DMS153 (cell line): ENCODE results near the gene HYOU1.
"Not testable (repeated sequence)": the region's sequence is repeated elsewhere in the genome, so short reads cannot be mapped to it uniquely, and the experiment has no call there.

Experiments
- DNase-seq: peaks from one replicate; lab custom pipeline; 2025; lab: John Stamatoyannopoulos, UW

HYOU1 gene

DNA sequence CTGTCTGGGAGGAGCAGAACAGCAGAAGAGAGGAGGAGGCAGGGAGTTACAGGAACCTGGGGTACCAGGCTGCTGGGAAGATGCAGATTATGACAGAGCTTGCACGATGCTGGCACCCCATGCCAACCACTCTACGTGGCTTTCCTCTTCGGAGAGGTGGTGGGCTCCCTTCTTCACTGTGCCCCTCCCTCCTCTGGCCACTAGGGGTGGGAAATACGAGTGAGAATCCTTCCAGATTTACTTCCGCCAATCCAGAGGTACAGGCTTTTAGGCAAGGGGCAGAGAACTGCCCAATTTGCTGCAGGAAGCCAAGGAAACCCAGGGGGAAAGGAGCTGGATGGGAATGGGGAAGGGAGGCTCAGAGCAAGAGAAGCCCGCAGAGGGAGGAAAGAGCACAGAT, 12.3 kb downstream of the HYOU1 start:
- no peak for DNase-seq

DNA sequence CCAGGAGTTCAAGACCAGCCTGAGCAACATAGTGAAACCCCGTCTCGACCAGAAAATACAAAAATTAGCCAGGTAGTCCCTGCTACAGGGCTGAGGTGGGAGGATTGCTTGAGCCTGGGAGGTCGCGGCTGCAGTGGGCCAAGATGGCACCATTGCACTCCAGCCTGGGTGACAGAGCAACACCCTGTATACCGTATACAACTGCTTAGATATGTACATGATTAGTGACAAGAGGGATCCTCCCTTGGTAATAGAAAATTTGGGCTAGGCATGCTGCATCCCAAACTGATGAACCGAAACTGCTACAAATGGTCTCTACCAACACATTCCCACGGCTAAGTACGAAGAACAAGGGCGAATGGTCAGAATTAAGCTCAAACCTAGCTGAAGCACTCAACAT, 14.1 kb downstream of the HYOU1 start:
- no peak for DNase-seq

DNA sequence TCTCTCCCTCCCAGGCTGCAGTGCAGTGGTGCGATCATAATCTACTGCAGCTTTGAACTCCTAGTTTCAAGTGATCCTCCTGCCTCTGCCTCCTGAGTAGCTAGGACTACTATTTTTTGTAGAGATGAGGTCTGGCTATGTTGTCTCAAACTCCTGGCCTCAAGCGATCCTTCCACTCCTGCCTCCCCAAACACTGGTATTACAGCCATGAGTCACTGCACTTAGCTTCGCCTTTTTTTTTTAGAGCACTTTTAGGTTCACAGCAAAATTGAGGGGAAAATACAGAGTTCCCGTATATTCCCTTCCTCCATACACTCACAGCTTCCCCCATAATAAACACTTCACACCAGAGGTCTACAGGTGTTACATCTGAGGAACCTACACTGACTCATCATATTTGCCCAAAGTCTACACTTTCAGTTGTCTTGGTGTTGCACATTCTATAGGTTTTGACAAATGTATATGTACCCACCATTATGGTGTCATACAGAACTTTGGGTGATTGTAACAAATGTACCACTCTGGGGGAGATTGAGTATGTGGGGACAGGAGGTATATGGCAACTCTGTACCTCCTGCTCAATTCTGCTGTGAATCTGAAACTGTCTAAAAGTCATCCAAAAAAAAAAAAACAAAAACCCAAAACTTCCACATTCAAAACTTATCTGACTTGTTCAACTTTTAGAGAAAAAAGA, 15.0 kb downstream of the HYOU1 start:
- DNase-seq, result no peak

- DNase-seq, result not testable (repeated sequence)
Measured at GRCh38 chr11:119039471-119039870, 17.5 kb downstream of the HYOU1 start.

DNA sequence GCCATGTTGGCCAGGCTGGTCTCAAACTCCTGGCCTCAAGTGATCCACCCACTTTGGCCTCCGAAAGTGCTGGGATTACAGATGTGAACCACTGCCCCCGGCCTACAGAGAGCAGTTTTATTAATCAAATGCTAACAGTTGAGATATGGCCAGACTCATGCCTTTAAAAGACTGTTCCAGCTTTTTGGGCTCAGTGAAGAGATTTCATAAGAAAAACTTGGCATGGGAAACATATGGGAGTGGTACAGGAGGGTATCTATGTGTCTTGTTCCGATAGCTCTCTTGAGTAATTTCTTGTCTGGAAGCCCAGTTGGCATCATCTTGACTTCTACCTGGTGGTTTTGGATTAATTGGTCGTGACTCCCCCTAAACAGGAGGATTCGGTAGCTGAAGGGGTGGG, 18.1 kb downstream of the HYOU1 start:
- no peak for DNase-seq

DNA sequence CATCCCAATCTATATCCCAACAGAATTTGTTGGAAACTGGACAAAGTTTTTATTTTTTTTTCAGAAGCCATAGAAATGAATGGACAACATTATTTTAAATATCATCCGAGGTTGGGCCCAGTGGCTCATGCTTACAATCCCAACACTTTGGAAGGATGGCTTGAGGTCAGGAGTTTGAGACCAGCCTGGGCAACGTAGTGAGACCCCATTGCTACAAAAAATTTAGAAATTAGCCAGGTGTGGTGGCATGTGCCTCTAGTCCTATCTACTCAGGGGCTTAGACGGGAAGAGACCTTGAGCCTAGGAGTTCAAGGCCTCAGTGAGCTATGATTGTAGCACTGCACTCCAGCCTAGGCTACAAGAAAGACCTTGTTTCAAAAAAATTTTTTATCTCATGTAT, 22.2 kb downstream of the HYOU1 start:
- no peak for DNase-seq

GRCh38 chr11:119033421-119033820, 23.6 kb downstream of the HYOU1 start:
- DNase-seq, result not testable (repeated sequence)

- no peak for DNase-seq
Measured at GRCh38 chr11:119031912-119032280, 25.1 kb downstream of the HYOU1 start.

GRCh38 chr11:119030329-119031047, 26.5 kb downstream of the HYOU1 start, which contains the start of gene SLC37A4:
Gene SLC37A4, minus strand, starts transcription at chr11:119030877.
- DNase-seq, result peak; percentile 96

DNA sequence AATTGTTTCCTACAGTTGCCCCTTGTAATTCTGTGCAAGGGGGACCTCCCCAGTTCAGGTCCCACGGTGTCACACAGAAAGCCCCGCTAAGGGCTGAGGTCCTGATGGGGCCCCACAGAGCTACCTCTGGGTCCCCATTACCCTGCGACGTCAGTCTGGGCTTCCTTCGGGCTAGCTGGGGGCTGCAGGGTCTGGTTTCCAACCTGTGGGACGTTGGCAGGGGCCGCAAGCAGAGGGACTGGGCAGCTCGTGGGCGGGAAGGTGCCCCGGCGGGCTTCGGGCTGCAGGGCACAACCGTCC, 27.0 kb downstream of the HYOU1 start:
- no peak for DNase-seq

- no peak for DNase-seq
Measured at GRCh38 chr11:119029340-119030028, 27.5 kb downstream of the HYOU1 start.

DNA sequence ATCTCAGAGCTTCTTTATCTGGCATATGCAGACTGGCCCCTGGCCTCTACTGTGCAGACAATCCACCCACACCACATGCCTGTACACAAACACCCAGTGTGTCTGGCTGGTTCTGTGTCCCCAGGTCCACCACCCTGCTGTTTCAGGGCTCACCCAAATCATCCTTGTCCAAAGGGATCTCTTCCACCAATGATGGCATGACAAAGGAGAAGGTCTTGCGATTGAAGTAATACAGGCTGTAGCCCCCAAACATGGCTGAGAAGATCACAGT, 28.0 kb downstream of the HYOU1 start:
- no peak for DNase-seq

DNA sequence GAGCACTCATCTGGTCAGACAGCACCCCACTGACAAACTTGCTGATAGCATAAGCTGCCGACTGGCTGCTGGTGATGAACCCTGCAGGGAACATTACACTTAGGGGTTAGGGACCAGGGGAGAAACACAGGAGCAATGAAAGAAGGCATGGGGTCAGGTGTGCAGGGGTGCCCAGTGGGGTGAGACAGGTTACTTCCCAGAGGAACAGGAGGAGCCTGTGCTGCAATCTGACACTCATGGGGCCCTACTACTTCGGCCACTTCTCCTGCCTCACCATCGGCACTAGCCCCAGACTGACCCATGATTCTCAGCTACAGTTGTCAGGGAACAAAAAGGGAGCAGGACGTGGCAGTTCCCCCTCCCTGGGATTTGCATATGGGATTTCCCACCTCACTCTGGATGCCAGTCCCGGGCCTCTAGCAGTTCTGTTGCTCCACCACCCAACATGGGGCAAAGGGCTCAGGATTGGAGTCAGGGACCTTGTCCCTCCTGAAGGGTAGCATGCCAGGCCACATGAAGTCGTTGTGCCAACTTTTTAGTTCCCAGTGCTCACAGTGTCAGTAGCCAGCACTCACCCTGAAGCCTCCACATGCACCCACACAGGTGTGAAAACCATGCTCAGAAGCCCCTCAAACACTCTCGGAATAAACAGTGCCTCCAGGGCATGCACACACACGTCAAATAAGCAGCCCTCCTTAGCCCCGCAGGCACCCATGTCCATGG, 28.5 kb downstream of the HYOU1 start:
- no peak for DNase-seq

DNA sequence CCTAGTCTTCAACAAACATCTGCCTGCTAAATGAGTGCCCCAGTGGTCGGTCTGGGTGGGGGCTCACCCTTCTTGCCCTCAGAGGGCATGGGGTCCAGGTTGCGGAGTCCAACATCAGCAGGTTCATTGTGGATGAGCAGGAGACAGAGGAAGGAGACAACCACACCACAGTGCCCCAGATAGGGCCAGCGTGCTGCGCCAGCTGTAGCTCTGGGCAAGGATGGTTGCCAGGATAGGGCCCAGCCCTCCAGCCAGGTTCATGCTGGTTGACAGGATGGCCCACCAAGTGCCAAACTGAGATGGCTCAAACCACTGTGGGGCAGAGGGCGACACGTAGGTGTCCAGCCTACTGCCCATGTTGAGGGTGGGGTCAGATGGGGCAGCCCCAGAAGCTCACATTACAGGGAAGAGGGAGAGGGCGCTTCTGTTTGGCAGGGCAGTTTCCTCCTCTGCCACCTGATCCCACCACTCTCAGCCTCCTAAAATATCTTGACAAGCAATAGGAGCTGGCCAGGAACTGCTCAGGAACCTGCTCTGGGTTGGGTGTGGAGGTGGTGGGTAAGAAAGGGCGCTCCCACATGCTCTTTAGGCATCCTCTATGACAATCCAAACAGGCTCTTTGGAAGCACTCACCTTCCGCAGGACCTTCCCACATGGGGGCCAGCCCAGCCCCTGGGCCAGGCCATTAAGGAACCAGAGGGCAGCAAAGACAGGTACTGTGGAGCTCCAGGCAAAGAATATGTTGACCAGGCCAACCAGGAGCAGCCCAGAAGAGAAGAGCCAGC, 29.3 kb downstream of the HYOU1 start:
- DNase-seq, result no peak

DNA sequence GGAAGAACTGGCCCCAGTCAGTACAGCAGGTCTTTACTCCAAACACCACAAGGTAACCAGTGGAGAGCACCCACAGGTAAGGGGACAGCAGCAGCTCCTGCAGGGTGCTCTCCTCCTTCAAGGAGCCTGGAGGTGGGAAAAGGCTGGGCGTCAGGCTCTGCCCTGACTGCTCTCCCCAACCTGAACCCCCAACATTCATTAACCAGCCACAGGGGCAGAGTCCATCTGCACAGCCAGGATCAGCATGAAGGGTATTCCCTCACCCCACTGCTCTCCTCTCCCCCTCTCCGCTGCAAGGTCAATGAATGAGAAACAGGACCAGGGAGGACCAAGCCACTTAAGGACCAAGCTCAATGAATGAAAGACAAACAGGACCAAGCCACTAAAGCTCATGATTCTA, 30.0 kb downstream of the HYOU1 start:
- DNase-seq, result no peak

- DNase-seq, result no peak
Measured at GRCh38 chr11:119025978-119026766, 30.8 kb downstream of the HYOU1 start.

GRCh38 chr11:119025541-119025940, 31.5 kb downstream of the HYOU1 start:
- no peak for DNase-seq

DNA sequence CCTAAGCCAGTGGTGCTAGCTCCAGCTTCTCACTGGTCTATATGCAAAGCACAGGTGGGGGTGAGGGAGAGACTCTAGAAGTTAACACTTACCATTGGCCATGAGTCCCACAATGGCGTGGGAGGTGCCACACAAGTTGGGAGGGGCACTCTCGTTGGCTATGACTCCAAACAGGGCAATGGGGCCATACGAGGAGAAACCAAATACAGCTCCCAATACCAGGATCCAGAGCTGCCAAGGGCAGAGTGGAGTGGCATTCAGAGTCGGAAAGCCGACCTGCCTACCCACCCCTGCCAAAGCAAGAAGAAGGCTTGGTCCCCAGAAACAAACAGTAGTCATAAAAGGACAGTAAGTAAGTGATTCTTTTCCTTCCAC, 31.9 kb downstream of the HYOU1 start:
- DNase-seq, result no peak

- no peak for DNase-seq
Measured at GRCh38 chr11:119024430-119025098, 32.4 kb downstream of the HYOU1 start.

GRCh38 chr11:119023741-119024140, 33.3 kb downstream of the HYOU1 start:
- DNase-seq, result no peak

DNA sequence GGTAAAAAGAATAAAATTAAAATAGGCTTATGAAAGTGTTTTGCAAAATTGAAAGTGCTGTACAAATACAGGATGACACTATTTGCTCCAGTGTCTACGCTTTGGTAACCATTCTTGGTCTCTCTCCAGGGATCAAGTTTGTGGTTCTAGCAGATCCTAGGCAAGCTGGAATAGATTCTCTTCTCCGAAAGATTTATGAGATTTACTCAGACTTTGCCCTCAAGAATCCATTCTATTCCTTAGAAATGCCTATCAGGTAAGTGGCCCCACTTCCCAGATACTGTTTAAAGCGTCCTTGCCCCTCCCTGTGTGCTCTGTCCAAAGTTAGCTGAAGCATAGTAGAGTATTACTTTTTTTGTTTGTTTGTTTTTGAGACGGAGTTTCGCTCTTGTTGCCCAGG, 35.4 kb downstream of the HYOU1 start:
- DNase-seq, result no peak
